GM19099 (cell line): ENCODE measurements around the gene OR2D2.

Experiments used
- POLR2A ChIP-seq: IDR thresholded peaks from 3 replicates; pipeline ENCODE4 v1.6.1; 2011; ENCODE audit warnings: low read depth; ENCODE audit not compliant: insufficient read length; ENCODE audit errors: extremely low read depth

Gene OR2D2

GRCh38 chr11:6898911-6899310 lies 6.6 kb upstream of the OR2D2 start:
- TF ChIP-seq POLR2A = no peak

GRCh38 chr11:6895010-6895409 lies 2.7 kb upstream of the OR2D2 start:
- no peak for TF ChIP-seq POLR2A

GRCh38 chr11:6894097-6894496 lies 1.8 kb upstream of the OR2D2 start:
- no peak for TF ChIP-seq POLR2A

GRCh38 chr11:6889835-6890234 lies 2.5 kb downstream of the OR2D2 start:
- TF ChIP-seq POLR2A = no peak

- no peak for TF ChIP-seq POLR2A
Measured at GRCh38 chr11:6888830-6889229, 3.5 kb downstream of the OR2D2 start.

- TF ChIP-seq POLR2A = no peak
Measured at GRCh38 chr11:6882751-6883150, 9.5 kb downstream of the OR2D2 start.

GRCh38 chr11:6876914-6877313 lies 15.4 kb downstream of the OR2D2 start:
- no peak for TF ChIP-seq POLR2A

- no peak for TF ChIP-seq POLR2A
Measured at GRCh38 chr11:6876325-6876724, 16.0 kb downstream of the OR2D2 start, which contains the start of gene OR10A4. OR10A4 (plus strand) TSS chr11:6876625; CDS start chr11:6876648, 23 bp downstream.

GRCh38 chr11:6875761-6876160 lies 16.5 kb downstream of the OR2D2 start:
- no peak for TF ChIP-seq POLR2A

GRCh38 chr11:6871278-6871677 lies 21.0 kb downstream of the OR2D2 start:
- TF ChIP-seq POLR2A = no peak

GRCh38 chr11:6864438-6864837 lies 27.9 kb downstream of the OR2D2 start:
- no peak for TF ChIP-seq POLR2A

- no peak for TF ChIP-seq POLR2A
Measured at GRCh38 chr11:6862961-6863360, 29.3 kb downstream of the OR2D2 start, which contains the start of gene OR10A2. OR10A2 (plus strand) TSS chr11:6863057; CDS start chr11:6869755, 6,698 bp downstream.

- no peak for TF ChIP-seq POLR2A
Measured at GRCh38 chr11:6856871-6857270, 35.4 kb downstream of the OR2D2 start.

GRCh38 chr11:6855971-6856541 lies 36.2 kb downstream of the OR2D2 start:
- TF ChIP-seq POLR2A = no peak

- TF ChIP-seq POLR2A = no peak
Measured at GRCh38 chr11:6850526-6850925, 41.8 kb downstream of the OR2D2 start.

GRCh38 chr11:6845383-6845782 lies 46.9 kb downstream of the OR2D2 start, which contains the start of gene OR10A5:
OR10A5 (plus strand) TSS chr11:6845683; CDS start chr11:6845683, 0 bp downstream.
- TF ChIP-seq POLR2A = no peak

GRCh38 chr11:6844356-6844755 lies 47.9 kb downstream of the OR2D2 start:
- no peak for TF ChIP-seq POLR2A
